GM19463 (cell line): ENCODE data around the gene PSPN.
"Not testable (repeated sequence)": the region's sequence is repeated elsewhere in the genome, so short reads cannot be mapped to it uniquely, and the experiment has no call there.

Experiments used
- ATAC-seq: cut with Tn5 transposase; IDR thresholded peaks from one replicate; pipeline ENCODE4 v1.9.1; 2021; ENCODE audit warnings: mild to moderate bottlenecking, moderate library complexity; ENCODE audit not compliant: unreplicated experiment

The PSPN gene

GRCh38 chr19:6374161-6374709, 1.5 kb downstream of the PSPN start:
- no peak for ATAC-seq

DNA sequence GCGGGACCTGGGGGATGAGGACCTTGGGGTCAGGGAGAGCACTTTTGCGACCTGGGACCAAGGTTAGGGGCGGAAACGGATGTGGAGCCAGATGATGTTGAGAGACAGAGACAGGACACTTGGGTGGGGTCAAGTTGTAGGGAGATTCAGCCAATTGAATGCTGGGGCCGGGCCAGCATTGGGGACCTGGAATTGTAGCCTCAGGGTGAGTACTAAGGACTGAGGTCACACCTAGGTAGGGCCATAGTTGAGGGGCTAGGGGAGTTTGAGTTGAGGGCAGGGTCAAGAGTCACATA, 2.0 kb downstream of the PSPN start:
- ATAC-seq: no peak

DNA sequence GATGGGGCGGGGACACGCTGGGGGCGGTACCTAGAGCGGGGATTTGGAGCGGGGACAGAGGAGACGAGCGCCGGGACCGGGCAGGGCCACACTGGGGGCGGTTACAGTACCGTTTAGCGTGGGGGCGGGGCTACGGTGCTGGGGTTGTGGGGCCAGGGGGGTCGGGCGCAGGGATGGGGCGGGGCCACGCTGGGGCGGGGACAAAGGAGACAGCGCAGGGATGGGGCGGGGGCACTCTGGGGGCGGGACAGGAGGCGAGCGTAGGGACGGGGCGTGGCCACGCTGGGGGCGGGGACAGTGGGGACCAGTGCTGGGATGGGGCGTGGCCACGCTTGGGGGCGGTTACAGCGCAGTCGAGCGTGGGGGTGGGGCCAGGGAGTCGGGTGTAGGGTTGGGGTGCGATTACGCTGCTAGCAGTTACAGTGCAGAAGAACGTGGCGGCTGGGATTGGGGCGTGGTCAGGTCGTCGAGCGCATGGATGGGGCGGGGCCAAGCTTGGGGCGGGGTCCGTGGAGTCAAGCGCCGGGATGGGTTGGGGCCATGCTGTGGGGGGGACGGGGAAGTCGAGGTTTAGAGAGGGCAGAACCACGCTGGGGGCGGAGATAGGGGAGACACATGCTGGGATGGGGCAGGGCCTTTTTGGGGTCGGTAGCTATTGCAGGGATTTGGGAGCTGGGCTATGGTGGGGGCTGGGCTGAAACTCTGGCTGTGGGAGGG, 2.5 kb downstream of the PSPN start:
- peak; percentile 58 for ATAC-seq

DNA sequence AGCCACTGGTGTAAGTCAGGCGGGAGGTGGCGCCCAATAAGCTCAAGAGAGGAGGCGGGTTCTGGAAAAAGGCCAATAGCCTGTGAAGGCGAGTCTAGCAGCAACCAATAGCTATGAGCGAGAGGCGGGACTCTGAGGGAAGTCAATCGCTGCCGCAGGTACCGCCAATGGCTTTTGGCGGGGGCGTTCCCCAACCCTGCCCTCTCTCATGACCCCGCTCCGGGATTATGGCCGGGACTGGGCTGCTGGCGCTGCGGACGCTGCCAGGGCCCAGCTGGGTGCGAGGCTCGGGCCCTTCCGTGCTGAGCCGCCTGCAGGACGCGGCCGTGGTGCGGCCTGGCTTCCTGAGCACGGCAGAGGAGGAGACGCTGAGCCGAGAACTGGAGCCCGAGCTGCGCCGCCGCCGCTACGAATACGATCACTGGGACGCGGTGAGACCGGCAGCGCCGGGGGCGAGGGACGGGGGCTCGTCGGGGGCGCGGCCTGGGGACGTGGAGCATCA, 3.1 kb downstream of the PSPN start, which contains the start of gene ALKBH7:
TSS of gene ALKBH7 (plus strand) at position 201 of the 502 bp plus-strand sequence. CDS start at position 228, 27 bp downstream.
- ATAC-seq: peak; percentile 76

DNA sequence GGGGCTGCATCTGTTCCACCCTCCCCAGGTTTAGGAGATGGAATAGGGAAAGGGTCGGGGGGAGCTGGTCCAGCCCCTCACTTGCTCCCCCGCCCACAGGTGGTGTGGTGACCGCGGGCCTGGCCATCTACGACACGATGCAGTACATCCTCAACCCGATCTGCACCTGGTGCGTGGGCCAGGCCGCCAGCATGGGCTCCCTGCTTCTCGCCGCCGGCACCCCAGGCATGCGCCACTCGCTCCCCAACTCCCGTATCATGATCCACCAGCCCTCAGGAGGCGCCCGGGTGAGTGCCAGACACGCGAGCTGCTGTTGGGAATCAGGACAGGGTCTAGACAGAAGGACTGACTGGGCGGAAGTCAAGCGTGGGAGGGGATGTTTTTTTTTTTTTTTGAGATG, 11.4 kb downstream of the PSPN start:
- ATAC-seq: no peak

DNA sequence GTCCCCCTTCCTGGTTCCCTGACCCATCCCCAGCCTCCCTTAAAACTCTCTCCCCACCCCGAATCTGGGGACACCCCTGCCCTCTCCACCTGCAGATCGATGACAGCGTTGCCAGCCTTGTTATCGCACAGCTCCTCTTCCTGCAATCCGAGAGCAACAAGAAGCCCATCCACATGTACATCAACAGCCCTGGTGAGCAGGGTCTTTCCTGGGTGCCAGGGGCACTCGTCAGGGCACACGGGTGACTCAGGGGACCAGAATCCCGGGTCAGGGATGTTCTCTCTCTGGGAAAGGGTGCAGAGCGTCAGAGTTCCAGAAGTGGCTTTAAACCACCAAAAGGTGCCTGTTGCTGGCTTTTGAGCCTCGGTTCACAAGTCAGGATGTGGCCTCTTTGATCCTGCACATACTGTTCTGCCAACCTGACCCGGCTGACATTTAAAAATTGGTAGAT, 13.4 kb downstream of the PSPN start:
- ATAC-seq: no peak

- ATAC-seq: no peak
Observed at GRCh38 chr19:6362027-6362350, 13.7 kb downstream of the PSPN start.

- not testable (repeated sequence) for ATAC-seq
Observed at GRCh38 chr19:6360857-6361216, 14.9 kb downstream of the PSPN start.

DNA sequence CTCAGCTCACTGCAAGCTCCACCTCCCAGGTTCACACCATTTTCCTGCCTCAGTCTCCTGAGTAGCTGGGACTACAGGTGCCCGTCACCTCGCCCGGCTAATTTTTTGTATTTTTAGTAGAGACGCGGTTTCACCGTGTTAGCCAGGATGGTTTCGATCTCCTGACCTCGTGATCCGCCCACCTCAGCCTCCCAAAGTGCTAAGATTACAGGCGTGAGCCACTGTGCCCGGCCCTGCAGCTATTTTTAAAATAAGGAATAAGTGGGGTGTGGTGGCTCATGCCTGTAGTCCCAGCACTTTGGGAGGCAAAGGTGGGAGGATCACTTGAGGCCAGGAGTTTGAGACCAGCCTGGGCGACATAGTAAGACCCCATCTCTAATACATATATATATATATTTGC, 15.3 kb downstream of the PSPN start:
- not testable (repeated sequence) for ATAC-seq

DNA sequence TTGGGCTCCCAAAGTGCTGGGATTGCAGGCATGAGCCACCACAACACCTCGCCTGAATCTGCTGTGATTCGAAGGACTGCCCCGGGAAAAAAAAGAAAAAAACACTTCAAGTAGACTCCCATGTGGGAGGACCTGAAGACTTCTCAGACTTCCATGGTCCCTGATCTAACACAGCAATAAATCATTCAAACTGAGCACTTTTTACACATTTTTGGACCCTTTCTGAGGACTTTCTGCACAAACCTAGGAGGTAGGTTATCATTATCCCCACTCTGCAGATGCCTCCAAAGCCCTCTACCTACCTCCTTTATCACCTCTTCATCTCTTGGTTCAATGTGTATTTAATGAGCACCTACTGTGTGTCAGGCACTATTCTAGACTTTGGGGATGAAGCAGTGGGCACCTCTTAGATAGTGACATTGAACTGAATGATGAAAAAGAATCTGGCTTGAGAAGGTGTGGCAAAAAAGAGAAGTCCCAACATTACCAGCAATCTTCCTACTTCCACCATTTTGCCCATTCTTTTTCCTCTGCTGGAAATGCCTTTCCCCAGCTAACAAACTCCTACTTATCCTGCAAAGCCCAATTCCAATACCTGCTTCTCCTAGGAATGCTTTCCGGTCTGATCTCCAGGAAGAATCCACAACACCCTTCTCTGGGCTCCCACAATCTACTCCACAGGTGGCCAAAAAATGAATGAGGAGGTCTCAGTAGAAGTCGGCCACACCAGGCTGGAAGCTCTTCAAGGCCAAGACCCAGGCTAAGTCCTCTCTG, 16.0 kb downstream of the PSPN start:
- no peak for ATAC-seq

- no peak for ATAC-seq
Observed at GRCh38 chr19:6358003-6358402, 17.7 kb downstream of the PSPN start.

- ATAC-seq: no peak
Observed at GRCh38 chr19:6357174-6357573, 18.6 kb downstream of the PSPN start.

DNA sequence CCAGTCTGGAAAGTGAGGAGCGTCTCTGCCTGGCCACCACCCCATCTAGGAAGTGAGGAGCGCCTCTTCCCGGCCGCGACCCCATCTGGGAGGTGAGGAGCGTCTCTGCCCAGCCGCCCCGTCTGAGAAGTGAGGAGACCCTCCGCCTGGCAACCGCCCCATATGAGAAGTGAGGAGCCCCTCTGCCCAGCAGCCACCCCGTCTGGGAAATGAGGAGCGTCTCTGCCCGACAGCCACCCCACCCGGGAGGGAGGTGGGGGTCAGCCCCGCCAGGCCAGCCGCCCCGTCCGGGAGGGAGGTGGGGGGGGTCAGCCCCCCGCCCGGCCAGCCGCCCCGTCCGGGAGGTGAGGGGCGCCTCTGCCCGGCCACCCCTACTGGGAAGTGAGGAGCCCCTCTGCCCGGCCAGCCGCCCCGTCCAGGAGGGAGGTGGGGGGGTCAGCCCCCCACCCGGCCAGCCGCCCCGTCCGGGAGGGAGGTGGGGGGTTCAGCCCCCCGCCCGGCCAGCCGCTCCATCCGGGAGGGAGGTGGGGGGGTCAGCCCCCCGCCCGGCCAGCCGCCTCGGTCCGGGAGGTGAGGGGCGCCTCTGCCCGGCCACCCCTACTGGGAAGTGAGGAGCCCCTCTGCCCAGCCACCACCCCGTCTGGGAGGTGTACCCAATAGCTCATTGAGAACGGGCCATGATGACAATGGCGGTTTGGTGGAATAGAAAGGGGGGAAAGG, 20.3 kb downstream of the PSPN start:
- ATAC-seq: not testable (repeated sequence)

GRCh38 chr19:6354098-6354674, 21.5 kb downstream of the PSPN start:
- ATAC-seq: no peak

DNA sequence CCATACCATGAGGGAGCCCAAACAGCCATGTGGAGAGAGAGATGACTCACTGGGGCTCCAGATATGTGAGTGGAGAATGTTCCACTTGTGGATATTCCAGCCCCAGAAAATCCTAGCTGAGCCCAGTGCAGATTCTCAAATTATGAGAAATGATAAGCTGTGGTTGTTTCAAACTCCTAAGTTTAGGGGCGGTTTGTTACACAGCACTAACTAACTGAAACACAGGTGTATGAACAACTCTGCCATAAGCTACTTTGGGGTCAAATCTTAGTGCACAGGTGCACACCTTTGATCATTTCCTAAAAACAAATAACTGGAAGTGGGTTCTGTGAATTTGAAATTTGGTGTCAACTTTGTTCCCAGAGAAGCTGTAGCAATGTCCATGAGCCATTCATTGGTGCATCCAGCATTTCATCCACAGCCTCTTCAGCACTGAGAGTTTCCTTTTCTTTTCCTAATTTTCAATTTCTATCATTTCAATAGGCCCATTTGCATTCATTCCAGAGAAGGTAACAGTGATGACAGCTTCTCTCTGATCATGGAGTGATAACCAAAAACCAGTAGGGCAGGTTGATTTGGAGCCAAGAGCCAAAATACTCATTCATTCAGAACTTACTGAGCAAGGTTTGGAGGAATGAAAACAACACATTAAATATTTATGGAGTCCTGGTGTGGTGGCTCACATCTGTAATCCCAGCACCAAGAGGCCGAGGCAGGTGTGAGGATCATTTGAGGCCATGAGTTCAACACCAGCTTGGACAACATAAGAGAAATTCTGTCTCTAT, 23.2 kb downstream of the PSPN start:
- ATAC-seq: no peak

- no peak for ATAC-seq
Observed at GRCh38 chr19:6350688-6351087, 25.0 kb downstream of the PSPN start.

DNA sequence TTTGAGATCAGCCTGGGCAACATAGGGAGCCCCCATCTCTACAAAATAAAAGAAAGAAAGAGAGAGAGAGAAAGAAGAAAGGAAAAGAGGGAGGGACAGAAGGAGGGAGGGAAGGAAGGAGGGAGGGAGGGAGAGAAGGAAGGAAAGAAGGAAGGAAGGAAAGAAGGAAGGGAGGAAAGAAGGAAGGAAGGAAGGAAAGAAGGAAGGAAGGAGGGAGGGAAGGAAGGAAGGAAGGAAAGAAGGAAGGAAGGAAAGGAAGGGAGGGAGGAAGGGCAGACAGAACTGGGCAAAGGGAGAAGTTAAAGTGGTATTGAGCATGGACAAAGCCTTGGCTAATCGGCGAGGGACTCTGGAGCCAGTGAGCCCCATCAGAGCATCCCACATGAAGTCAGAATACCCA, 26.5 kb downstream of the PSPN start:
- not testable (repeated sequence) for ATAC-seq

- ATAC-seq: no peak
Observed at GRCh38 chr19:6343462-6343861, 32.3 kb downstream of the PSPN start.

- ATAC-seq: no peak
Observed at GRCh38 chr19:6340493-6341201, 35.1 kb downstream of the PSPN start.
